Left ventricle myocardium inferior (tissue), 1 donor: ENCODE results near the gene EFNA5. TPM values are rescaled to one million over a fixed set of nuclear protein-coding genes. Genes with fewer than 3 reads are reported as not detected.

Source experiments
- DNase-seq: peaks from one replicate; pipeline ENCODE4 v3.0.0-alpha.2; 2020
- H3K27ac ChIP-seq: fragments of 200-600 bp; replicated peaks from 2 replicates; pipeline ENCODE4 v1.8.0; 2021
- H3K27me3 ChIP-seq: fragments of 200-600 bp; 2 replicates; pipeline ENCODE4 v1.8.0; 2021; ENCODE audit warnings: low read depth
- H3K36me3 ChIP-seq: fragments of 200-600 bp; 2 replicates; pipeline ENCODE4 v1.8.0; 2021
- H3K4me1 ChIP-seq: fragments of 200-600 bp; 2 replicates; pipeline ENCODE4 v1.8.0; 2021
- H3K4me3 ChIP-seq: fragments of 200-600 bp; 2 replicates; pipeline ENCODE4 v1.8.0; 2021; ENCODE audit warnings: mild to moderate bottlenecking, moderate library complexity
- H3K9me3 ChIP-seq: fragments of 200-600 bp; replicated peaks from 2 replicates; pipeline ENCODE4 v1.8.0; 2021
- CTCF ChIP-seq: fragments of 200-600 bp; IDR thresholded peaks from 2 replicates; pipeline ENCODE4 v1.8.0; 2021; ENCODE audit warnings: antibody characterized with exemption, mild to moderate bottlenecking, borderline replicate concordance
- intact Hi-C: fragments of 100-400 bp; cut with micrococcal nuclease; formaldehyde crosslinking; loops from one replicate; pipeline ENCODE4 v1.11.0; 2022
- total RNA-seq: library from RNA; stranded (reverse); fragmentation: NEBNext Ultra II Directional; extraction: Animal tissue kit (Norgen Biotek cat#: 25700); gene quantifications from one replicate; pipeline ENCODE4 v1.2.1, GENCODE V29; 2021
- donor health status: DM: no; HTN: yes; CAD: no; lungs with severe emphysema.

Gene EFNA5
- total RNA-seq, 1 donor from 2014 or later = 28.2 TPM

GRCh38 chr5:107502676-107503060, 168.1 kb downstream of the EFNA5 start:
- TF ChIP-seq CTCF = no peak
- H3K27ac ChIP-seq = no peak overlapping the region
- H3K4me3 ChIP-seq = no peak overlapping the region
- peaks cover 32% of the 10 kb centered on the region for H3K4me1 ChIP-seq
- no peaks in the 10 kb centered on the region for H3K27me3 ChIP-seq
- no peaks in the 10 kb centered on the region for H3K9me3 ChIP-seq
- intact Hi-C loops = no loop called here
- no peaks in the 10 kb centered on the region for H3K36me3 ChIP-seq
- no peak for DNase-seq

- peaks cover 30% of the 10 kb centered on the region for H3K4me1 ChIP-seq
- H3K27me3 ChIP-seq = no peaks in the 10 kb centered on the region
- no peaks in the 10 kb centered on the region for H3K9me3 ChIP-seq
- no peak for TF ChIP-seq CTCF
- H3K36me3 ChIP-seq = no peaks in the 10 kb centered on the region
- no peak for DNase-seq
- intact Hi-C loops = no loop called here
- no peak overlapping the region for H3K27ac ChIP-seq
- no peak overlapping the region for H3K4me3 ChIP-seq
Observed at GRCh38 chr5:107501965-107502675, 168.6 kb downstream of the EFNA5 start.

GRCh38 chr5:107500840-107501239, 169.9 kb downstream of the EFNA5 start:
- TF ChIP-seq CTCF = no peak
- Histone ChIP-seq H3K4me1 (peaks cover 21% of the 10 kb centered on the region), H3K36me3 (no peaks in the 10 kb centered on the region), H3K27me3 (no peaks in the 10 kb centered on the region), H3K4me3 (no peak overlapping the region), H3K9me3 (no peaks in the 10 kb centered on the region), H3K27ac (no peak overlapping the region)
- DNase-seq = no peak
- intact Hi-C loops = no loop called here

- no peak for DNase-seq
- no peak overlapping the region for H3K27ac ChIP-seq
- TF ChIP-seq CTCF = no peak
- H3K4me3 ChIP-seq = no peak overlapping the region
- peaks cover 19% of the 10 kb centered on the region for H3K4me1 ChIP-seq
- no peaks in the 10 kb centered on the region for H3K36me3 ChIP-seq
- no peaks in the 10 kb centered on the region for H3K9me3 ChIP-seq
- intact Hi-C loops = no loop called here
- no peaks in the 10 kb centered on the region for H3K27me3 ChIP-seq
Observed at GRCh38 chr5:107500347-107500746, 170.4 kb downstream of the EFNA5 start.

GRCh38 chr5:107499776-107500175, 171.0 kb downstream of the EFNA5 start:
- Histone ChIP-seq H3K27me3 (no peaks in the 10 kb centered on the region), H3K27ac (no peak overlapping the region), H3K4me1 (peaks cover 19% of the 10 kb centered on the region), H3K9me3 (no peaks in the 10 kb centered on the region), H3K36me3 (no peaks in the 10 kb centered on the region), H3K4me3 (no peak overlapping the region)
- intact Hi-C loops = no loop called here
- no peak for DNase-seq
- no peak for TF ChIP-seq CTCF
